ENCODE measurements around the gene CCDC102A. TPM values are rescaled to one million over a fixed set of nuclear protein-coding genes. Genes with fewer than 3 reads are reported as not detected.
"Not testable (repeated sequence)": the region's sequence is repeated elsewhere in the genome, so short reads cannot be mapped to it uniquely, and the experiment has no call there.

CCDC102A gene
- total and polyA plus RNA-seq, 8 donors = 1.7 to 14.5 (median 4.1) TPM; not detected in 1

GRCh38 chr16:57551057-57551456 is 14.7 kb upstream of the CCDC102A start:
- DNase-seq = no peak
- TF ChIP-seq EP300 (IDR thresholded peaks at IDR 0.05) = no peak
- no peak for TF ChIP-seq POLR2AphosphoS5 (IDR thresholded peaks at IDR 0.05)
- no peak for TF ChIP-seq POLR2A (IDR thresholded peaks at IDR 0.05)
- TF ChIP-seq CTCF (IDR thresholded peaks at IDR 0.05) = no peak
- Histone ChIP-seq H3K27me3 (no peaks in the 10 kb centered on the region), H3K4me3 (no peak overlapping the region), H3K36me3 (no peaks in the 10 kb centered on the region), H3K4me1 (no peaks in the 10 kb centered on the region), H3K9me3 (no peaks in the 10 kb centered on the region), H3K27ac (no peak overlapping the region)
- intact Hi-C loops (cut with DNase I; ENCODE audit: low total_unique reads) = no loop called here
- WGBS, 5 donors = 90 to 100% (median 95%) methylated on average over 3 of the region's 3 CpGs

GRCh38 chr16:57549730-57550129 is 13.4 kb upstream of the CCDC102A start:
- Histone ChIP-seq H3K27ac (no peak overlapping the region), H3K4me3 (no peak overlapping the region), H3K36me3 (no peaks in the 10 kb centered on the region), H3K9me3 (no peaks in the 10 kb centered on the region), H3K27me3 (no peaks in the 10 kb centered on the region), H3K4me1 (no peaks in the 10 kb centered on the region)
- DNase-seq = no peak
- intact Hi-C loops (cut with DNase I; ENCODE audit: low total_unique reads) = no loop called here
- TF ChIP-seq EP300 (IDR thresholded peaks at IDR 0.05) (no peak), POLR2A (IDR thresholded peaks at IDR 0.05) (no peak), POLR2AphosphoS5 (IDR thresholded peaks at IDR 0.05) (no peak), CTCF (IDR thresholded peaks at IDR 0.05) (no peak)

- Histone ChIP-seq H3K4me1 (no peaks in the 10 kb centered on the region), H3K9me3 (no peaks in the 10 kb centered on the region), H3K4me3 (no peak overlapping the region), H3K27ac (no peak overlapping the region), H3K36me3 (no peaks in the 10 kb centered on the region), H3K27me3 (no peaks in the 10 kb centered on the region)
- 74 to 79% (median 78%) methylated on average over 4 of the region's 4 CpGs for WGBS, 5 donors
- TF ChIP-seq CTCF (IDR thresholded peaks at IDR 0.05) (no peak), EP300 (IDR thresholded peaks at IDR 0.05) (no peak), POLR2AphosphoS5 (IDR thresholded peaks at IDR 0.05) (no peak), POLR2A (IDR thresholded peaks at IDR 0.05) (no peak)
- intact Hi-C loops (cut with DNase I; ENCODE audit: low total_unique reads) = no loop called here
- no peak for DNase-seq
Measured at GRCh38 chr16:57548408-57548807, 12.0 kb upstream of the CCDC102A start.

- H3K27ac ChIP-seq; H3K36me3 ChIP-seq; intact Hi-C loops (cut with DNase I; ENCODE audit: low total_unique reads); H3K9me3 ChIP-seq; H3K27me3 ChIP-seq; H3K4me1 ChIP-seq; H3K4me3 ChIP-seq; DNase-seq: not testable (repeated sequence)
- 90 to 96% (median 95%) methylated on average over 12 of the region's 12 CpGs for WGBS, 5 donors
Measured at GRCh38 chr16:57547524-57547923, 11.2 kb upstream of the CCDC102A start.

GRCh38 chr16:57544124-57544653 is 7.8 kb upstream of the CCDC102A start:
- Histone ChIP-seq H3K4me3 (no peak overlapping the region), H3K27ac (no peak overlapping the region), H3K36me3 (no peaks in the 10 kb centered on the region), H3K9me3 (no peaks in the 10 kb centered on the region), H3K4me1 (no peaks in the 10 kb centered on the region), H3K27me3 (peaks cover 0 to 6% (median 0%) of the 10 kb centered on the region in 3 donors)
- peak in 1 of 2 donors; percentile 54 for DNase-seq
- no peak for TF ChIP-seq CTCF (IDR thresholded peaks at IDR 0.05)
- TF ChIP-seq POLR2A (IDR thresholded peaks at IDR 0.05) = no peak
- no peak for TF ChIP-seq EP300 (IDR thresholded peaks at IDR 0.05)
- TF ChIP-seq POLR2AphosphoS5 (IDR thresholded peaks at IDR 0.05) = no peak
- intact Hi-C loops (cut with DNase I; ENCODE audit: low total_unique reads) = no loop called here
- WGBS, 5 donors = 69 to 92% (median 76%) methylated on average over 4 of the region's 4 CpGs
